ENCODE measurements around the gene CLPX.
"Not testable (repeated sequence)": the region's sequence is repeated elsewhere in the genome, so short reads cannot be mapped to it uniquely, and the experiment has no call there.

GRCh38 chr15:65188472-65188871, 3.3 kb upstream of the CLPX start:
- TF ChIP-seq CTCF (conservative IDR thresholded peaks at IDR 0.05; ENCODE audit: low read depth, low read length); EZH2 (IDR thresholded peaks at IDR 0.05; ENCODE audit: low read length, unreplicated experiment): not testable (repeated sequence)

All from PC-3 (cell line).